DMS53 treated with DMSO at 0.1 percent for 48 hours (cell line): ENCODE measurements around the gene DCANP1.

ENCODE experiments used
- DNase-seq: peaks from one replicate; lab custom pipeline; 2025; ENCODE audit not compliant: unreplicated experiment; lab: John Stamatoyannopoulos, UW

DCANP1 gene

GRCh38 chr5:135426102-135427082, 20.8 kb downstream of the DCANP1 start:
- peak; percentile 52 for DNase-seq

- DNase-seq, result no peak
Observed at GRCh38 chr5:135425641-135426040, 21.5 kb downstream of the DCANP1 start.

GRCh38 chr5:135423846-135424168, 23.3 kb downstream of the DCANP1 start:
- DNase-seq, result no peak

- DNase-seq, result no peak
Observed at GRCh38 chr5:135423146-135423845, 23.9 kb downstream of the DCANP1 start.

GRCh38 chr5:135422419-135422818, 24.7 kb downstream of the DCANP1 start:
- DNase-seq, result no peak

GRCh38 chr5:135417083-135417482, 30.1 kb downstream of the DCANP1 start:
- no peak for DNase-seq

- no peak for DNase-seq
Observed at GRCh38 chr5:135405082-135405481, 42.1 kb downstream of the DCANP1 start.

GRCh38 chr5:135402031-135402430, 45.1 kb downstream of the DCANP1 start:
- no peak for DNase-seq

GRCh38 chr5:135400866-135401265, 46.3 kb downstream of the DCANP1 start:
- DNase-seq, result peak; percentile 7

GRCh38 chr5:135399794-135400542, 47.2 kb downstream of the DCANP1 start:
- DNase-seq, result no peak

GRCh38 chr5:135398855-135399793, 48.0 kb downstream of the DCANP1 start, which contains the start of gene MACROH2A1:
Gene MACROH2A1, minus strand, starts transcription at chr5:135399231. Its CDS starts 10,138 bp downstream, at chr5:135389093.
- peak; percentile 71 for DNase-seq

- peak; percentile 44 for DNase-seq
Observed at GRCh38 chr5:135398160-135398854, 48.8 kb downstream of the DCANP1 start.

- DNase-seq, result no peak
Observed at GRCh38 chr5:135397084-135397483, 50.1 kb downstream of the DCANP1 start.

- no peak for DNase-seq
Observed at GRCh38 chr5:135396459-135397055, 50.6 kb downstream of the DCANP1 start.

- no peak for DNase-seq
Observed at GRCh38 chr5:135395866-135396265, 51.3 kb downstream of the DCANP1 start.

- no peak for DNase-seq
Observed at GRCh38 chr5:135395451-135395850, 51.7 kb downstream of the DCANP1 start.
